A549 (cell line): Measurements from ENCODE around the gene SEMA5A. TPM values are rescaled to one million over a fixed set of nuclear protein-coding genes. Genes with fewer than 3 reads are reported as not detected.

Experiments
- ATAC-seq, 2 experiments: fragments of 200-7000 bp in 1 of 2; fragments of >200 bp in 1 of 2; cut with Nextera tagmentation in 1 of 2; cut with Tn5 transposase in 1 of 2; 3 replicates each; pipeline versions ENCODE4 v1.8.0 to v1.9.1; 2018 to 2020; ENCODE audit warnings: mild to moderate bottlenecking in 1 of 2, moderate library complexity in 1 of 2
- CTCF ChIA-PET: fragments of 300-600 bp; sonication (Branson Sonifier 250); formaldehyde crosslinking; extraction: SDS; loops from one replicate; lab custom pipeline; 2021; ENCODE audit warnings: antibody characterized with exemption, inconsistent platforms; lab: Yijun Ruan, JAX
- POLR2A ChIA-PET: fragments of 350-600 bp; formaldehyde crosslinking; extraction: SDS; loops from one replicate; lab custom pipeline; 2021; ENCODE audit warnings: antibody characterized with exemption, inconsistent platforms; lab: Yijun Ruan, JAX
- DNase-seq, 2 experiments: peaks; one replicate each; pipeline versions ENCODE4 v3.0.0 to v3.0.0-alpha.2; 2011 to 2016; ENCODE audit warnings: low read depth in 1 of 2, low spot score in 1 of 2
- FAIRE-seq: peaks from 2 replicates; lab custom pipeline; 2011; peaks lifted over from hg19 to GRCh38; lab: Jason Lieb, UNC
- H3K27ac ChIP-seq, 2 experiments: fragments of >200 bp; sonication (Bioruptor Twin); formaldehyde crosslinking; 3 replicates each; pipeline ENCODE4 v1.5.1; 2016 to 2017
- H3K4me1 ChIP-seq: fragments of >200 bp; sonication (Bioruptor Twin); formaldehyde crosslinking; 3 replicates; pipeline ENCODE4 v1.6.1; 2016
- H3K4me2 ChIP-seq: fragments of >200 bp; sonication (Bioruptor Twin); formaldehyde crosslinking; 3 replicates; pipeline ENCODE4 v1.6.1; 2016
- H3K4me3 ChIP-seq: fragments of >200 bp; sonication (Bioruptor Twin); formaldehyde crosslinking; 3 replicates; pipeline ENCODE4 v1.5.1; 2016
- H3K9me3 ChIP-seq: fragments of >200 bp; sonication (Bioruptor Twin); formaldehyde crosslinking; 3 replicates; pipeline ENCODE4 v1.6.1; 2016
- BCL3 ChIP-seq: fragments of >200 bp; sonication (Bioruptor Twin); formaldehyde crosslinking; IDR thresholded peaks from 3 replicates; pipeline ENCODE4 v1.6.1; 2016
- BHLHE40 ChIP-seq: IDR thresholded peaks from 2 replicates; pipeline ENCODE4 v1.6.1; 2012; ENCODE audit warnings: low read depth, low read length, inconsistent platforms
- CBX2 ChIP-seq: fragments of 200-600 bp; sonication (generic); IDR thresholded peaks from 2 replicates; pipeline ENCODE4 v1.6.1; 2016; ENCODE audit warnings: low read depth, mild to moderate bottlenecking, borderline replicate concordance
- CBX8 ChIP-seq: fragments of 200-600 bp; sonication (generic); IDR thresholded peaks from 2 replicates; pipeline ENCODE4 v1.6.1; 2016
- CHD2 ChIP-seq: fragments of 150-350 bp; IDR thresholded peaks from 2 replicates; pipeline ENCODE4 v1.6.1; 2014; ENCODE audit warnings: low read length; ENCODE audit not compliant: partially characterized antibody
- CHD4 ChIP-seq: fragments of 200-600 bp; sonication (generic); IDR thresholded peaks from 2 replicates; pipeline ENCODE4 v1.6.1; 2016; ENCODE audit warnings: antibody characterized with exemption, mild to moderate bottlenecking, borderline replicate concordance
- EHMT2 ChIP-seq: fragments of 200-600 bp; sonication (generic); IDR thresholded peaks from 2 replicates; pipeline ENCODE4 v1.6.1; 2016; ENCODE audit warnings: antibody characterized with exemption, low read depth, mild to moderate bottlenecking, moderate library complexity
- FOSL2 ChIP-seq, 2 experiments: fragments of 450-650 bp in 1 of 2; fragments of >200 bp in 1 of 2; sonication (Bioruptor Twin) in 1 of 2; formaldehyde crosslinking; IDR thresholded peaks; 2 replicates each; pipeline versions ENCODE4 v1.5.0 to v1.6.1; 2016 to 2020; ENCODE audit warnings: mild to moderate bottlenecking in 1 of 2, moderate library complexity in 1 of 2
- HDAC2 ChIP-seq: fragments of 200-600 bp; sonication (generic); IDR thresholded peaks from 2 replicates; pipeline ENCODE4 v1.6.1; 2016
- HEYL ChIP-seq: fragments of 250-450 bp; sonication (Bioruptor Pico); IDR thresholded peaks from 2 replicates; pipeline ENCODE4 v1.8.0; 2021; ENCODE audit warnings: mild to moderate bottlenecking, moderate library complexity
- HOXA7 ChIP-seq: fragments of 250-450 bp; sonication (Bioruptor Pico); IDR thresholded peaks from 2 replicates; pipeline ENCODE4 v1.5.0; 2020; ENCODE audit warnings: mild to moderate bottlenecking, moderate library complexity
- HOXB5 ChIP-seq: fragments of 250-450 bp; sonication (Bioruptor Pico); IDR thresholded peaks from 2 replicates; pipeline ENCODE4 v1.5.0; 2020; ENCODE audit warnings: mild to moderate bottlenecking, moderate library complexity
- JUNB ChIP-seq: fragments of >200 bp; sonication (Bioruptor Twin); formaldehyde crosslinking; IDR thresholded peaks from 2 replicates; pipeline ENCODE4 v1.6.1; 2016
- KDM1A ChIP-seq: fragments of 200-600 bp; sonication (generic); IDR thresholded peaks from 2 replicates; pipeline ENCODE4 v1.6.1; 2016; ENCODE audit warnings: low read depth, mild to moderate bottlenecking
- MYC ChIP-seq: IDR thresholded peaks from 2 replicates; pipeline ENCODE4 v1.6.1; 2012; ENCODE audit warnings: mild to moderate bottlenecking, inconsistent platforms, low read length, improper control_type of control experiment, borderline replicate concordance
- NFE2L2 ChIP-seq: fragments of 150-350 bp; conservative IDR thresholded peaks from 2 replicates; pipeline ENCODE4 v1.6.1; 2014; ENCODE audit warnings: low read length
- PBX3 ChIP-seq: IDR thresholded peaks from 2 replicates; pipeline ENCODE4 v1.6.1; 2012
- POLR2A ChIP-seq: IDR thresholded peaks from 2 replicates; pipeline ENCODE4 v1.6.1; 2012; ENCODE audit warnings: mild to moderate bottlenecking, low read length
- POLR2AphosphoS2 ChIP-seq: conservative IDR thresholded peaks from 2 replicates; pipeline ENCODE4 v1.6.1; 2012; ENCODE audit warnings: low read length, improper control_type of control experiment, inconsistent platforms
- RNF2 ChIP-seq: fragments of 200-600 bp; sonication (generic); IDR thresholded peaks from 2 replicates; pipeline ENCODE4 v1.6.1; 2016; ENCODE audit warnings: low read depth, mild to moderate bottlenecking, antibody characterized with exemption, moderate library complexity, borderline replicate concordance
- SMC3 ChIP-seq: fragments of >200 bp; sonication (Bioruptor Twin); formaldehyde crosslinking; IDR thresholded peaks from 3 replicates; pipeline ENCODE4 v1.6.1; 2018; ENCODE audit warnings: inconsistent platforms
- ZSCAN20 ChIP-seq: fragments of 250-450 bp; sonication (Bioruptor Pico); IDR thresholded peaks from 2 replicates; pipeline ENCODE4 v1.8.0; 2022; ENCODE audit warnings: mild to moderate bottlenecking, moderate library complexity
- WGBS: methylation state at CpG from one replicate; pipeline ENCODE4 v1.1.6; 2017; ENCODE audit errors: missing lambda C conversion rate; 5-methylcytosine and 5-hydroxymethylcytosine counted together
- polyA plus RNA-seq, 4 experiments: library from polyadenylated mRNA; depleted of rRNA in 3 of 4; stranded (reverse); fragments of >200 nt; fragmentation: RNase III in 1 of 4; extraction: RNeasy Plus Mini Kit Qiagen cat#74134 plus additional on column Dnase treatment in 1 of 4; gene quantifications; 2 replicates in 3 of 4; 3 replicates in 1 of 4; pipeline ENCODE4 v1.2.3, GENCODE V29; 2011 to 2017
- TF ChIP-seq, protein P1 (sequence below): fragments of 250-450 bp; sonication (Bioruptor Pico); IDR thresholded peaks from 2 replicates; pipeline ENCODE4 v1.5.0; 2020; ENCODE audit warnings: low read depth, mild to moderate bottlenecking, moderate library complexity
- TF ChIP-seq, protein P2 (sequence below): fragments of 150-350 bp; IDR thresholded peaks from 2 replicates; pipeline ENCODE4 v1.6.1; 2014; ENCODE audit warnings: low read depth, mild to moderate bottlenecking, low read length
- TF ChIP-seq, protein P3 (sequence below): fragments of 450-650 bp; IDR thresholded peaks from 2 replicates; pipeline ENCODE4 v1.6.1; 2014; ENCODE audit warnings: antibody characterized with exemption

SEMA5A gene
- polyA plus RNA-seq, 2 of the 4 experiments (the other 2 are of a cell fraction) = not detected

- H3K9me3 ChIP-seq = no peaks in the 10 kb centered on the region
- no peak for ATAC-seq
- ChIA-PET CTCF (interaction anchor here (1.0 kb wide), 1 partner anchor 25 kb away, joined by 4 read pairs; no protein-coding TSS in a partner anchor), POLR2A (no interaction called here)
- WGBS = 23% methylated on average over 4 of the region's 4 CpGs
- no peak overlapping the region for H3K27ac ChIP-seq
- H3K4me3 ChIP-seq = no peak overlapping the region
- no peak for FAIRE-seq
- TF ChIP-seq BCL3 (no peak), POLR2A (no peak)
- no peak for DNase-seq
- H3K4me2 ChIP-seq = no peak overlapping the region
- no peaks in the 10 kb centered on the region for H3K4me1 ChIP-seq
Observed at GRCh38 chr5:9519537-9519936, 26.3 kb downstream of the SEMA5A start.

DNA sequence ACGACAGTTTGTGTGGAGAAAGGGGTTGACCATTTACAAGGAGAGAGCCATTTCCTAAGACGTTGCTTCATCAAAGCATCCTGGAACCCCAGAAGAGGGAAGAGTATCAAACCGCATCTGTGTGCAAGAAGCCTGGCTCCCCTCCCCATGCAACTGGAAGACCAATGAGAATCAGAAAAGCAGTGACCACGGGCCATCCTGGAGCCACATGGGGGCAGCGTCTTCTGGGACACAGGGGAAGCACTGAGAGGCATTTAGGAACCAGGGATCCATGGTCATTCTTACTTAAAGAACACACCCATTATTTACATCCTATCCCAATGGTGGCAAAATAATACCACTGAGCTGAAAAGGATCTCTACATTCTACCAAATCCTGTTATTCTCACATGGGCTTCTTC is 29.3 kb downstream of the SEMA5A start:
- FAIRE-seq (no peak), DNase-seq (no peak), ATAC-seq (no peak)
- H3K4me1 ChIP-seq = no peaks in the 10 kb centered on the region
- no peak overlapping the region for H3K4me3 ChIP-seq
- CTCF ChIA-PET = interaction anchor here (1.0 kb wide), 1 partner anchor 13 kb away, joined by 3 read pairs; no protein-coding TSS in a partner anchor
- no peaks in the 10 kb centered on the region for H3K9me3 ChIP-seq
- no peak overlapping the region for H3K27ac ChIP-seq
- POLR2A ChIA-PET = no interaction called here
- no peak overlapping the region for H3K4me2 ChIP-seq
- 4% methylated on average over 5 of the region's 5 CpGs for WGBS
- no peak for TF ChIP-seq HOXB5
- TF ChIP-seq MYC = no peak
- TF ChIP-seq NFE2L2 = no peak
- no peak for TF ChIP-seq CBX2
- TF ChIP-seq FOSL2 (IDR thresholded peaks at IDR 0.05) = no peak
- TF ChIP-seq FOSL2 (CRISPR knock-in tag; IDR thresholded peaks at IDR 0.05) = no peak
- no peak for TF ChIP-seq BHLHE40
- TF ChIP-seq ZSCAN20 (CRISPR knock-in tag) = no peak
- no peak for TF ChIP-seq KDM1A

GRCh38 chr5:9515436-9515835 is 30.4 kb downstream of the SEMA5A start:
- FAIRE-seq (no peak), ATAC-seq (no peak), DNase-seq (no peak)
- TF ChIP-seq EHMT2 = no peak
- TF ChIP-seq CHD4 = no peak
- TF ChIP-seq, protein P1, sequence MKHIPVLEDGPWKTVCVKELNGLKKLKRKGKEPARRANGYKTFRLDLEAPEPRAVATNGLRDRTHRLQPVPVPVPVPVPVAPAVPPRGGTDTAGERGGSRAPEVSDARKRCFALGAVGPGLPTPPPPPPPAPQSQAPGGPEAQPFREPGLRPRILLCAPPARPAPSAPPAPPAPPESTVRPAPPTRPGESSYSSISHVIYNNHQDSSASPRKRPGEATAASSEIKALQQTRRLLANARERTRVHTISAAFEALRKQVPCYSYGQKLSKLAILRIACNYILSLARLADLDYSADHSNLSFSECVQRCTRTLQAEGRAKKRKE = no peak
- no peaks in the 10 kb centered on the region for H3K9me3 ChIP-seq
- CTCF ChIA-PET = interaction anchor here (1.2 kb wide), 1 partner anchor 13 kb away, joined by 3 read pairs; no protein-coding TSS in a partner anchor
- no peaks in the 10 kb centered on the region for H3K4me1 ChIP-seq
- WGBS = 2% methylated on average over 3 of the region's 3 CpGs
- H3K4me3 ChIP-seq = no peak overlapping the region
- H3K4me2 ChIP-seq = no peak overlapping the region
- H3K27ac ChIP-seq = no peak overlapping the region
- POLR2A ChIA-PET = no interaction called here

GRCh38 chr5:9514968-9515367 is 30.9 kb downstream of the SEMA5A start:
- H3K9me3 ChIP-seq = no peaks in the 10 kb centered on the region
- CTCF ChIA-PET = interaction anchor here (1.2 kb wide), 1 partner anchor 12 kb away, joined by 3 read pairs; no protein-coding TSS in a partner anchor
- 1% methylated on average over 2 of the region's 2 CpGs for WGBS
- H3K27ac ChIP-seq = no peak overlapping the region
- no peak for DNase-seq
- POLR2A ChIA-PET = no interaction called here
- no peak overlapping the region for H3K4me2 ChIP-seq
- ATAC-seq = no peak
- no peak overlapping the region for H3K4me3 ChIP-seq
- H3K4me1 ChIP-seq = no peaks in the 10 kb centered on the region
- no peak for FAIRE-seq
- TF ChIP-seq PBX3 (no peak), POLR2AphosphoS2 (no peak), HDAC2 (no peak), SMC3 (no peak), JUNB (no peak), HOXA7 (CRISPR knock-in tag) (no peak), HOXB5 (no peak), HEYL (CRISPR knock-in tag) (no peak), CBX8 (no peak), RNF2 (no peak), CHD2 (no peak), BCL3 (no peak)
- TF ChIP-seq, protein P2, sequence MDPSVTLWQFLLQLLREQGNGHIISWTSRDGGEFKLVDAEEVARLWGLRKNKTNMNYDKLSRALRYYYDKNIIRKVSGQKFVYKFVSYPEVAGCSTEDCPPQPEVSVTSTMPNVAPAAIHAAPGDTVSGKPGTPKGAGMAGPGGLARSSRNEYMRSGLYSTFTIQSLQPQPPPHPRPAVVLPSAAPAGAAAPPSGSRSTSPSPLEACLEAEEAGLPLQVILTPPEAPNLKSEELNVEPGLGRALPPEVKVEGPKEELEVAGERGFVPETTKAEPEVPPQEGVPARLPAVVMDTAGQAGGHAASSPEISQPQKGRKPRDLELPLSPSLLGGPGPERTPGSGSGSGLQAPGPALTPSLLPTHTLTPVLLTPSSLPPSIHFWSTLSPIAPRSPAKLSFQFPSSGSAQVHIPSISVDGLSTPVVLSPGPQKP = no peak
- TF ChIP-seq, protein P1 = no peak
- TF ChIP-seq, protein P3, sequence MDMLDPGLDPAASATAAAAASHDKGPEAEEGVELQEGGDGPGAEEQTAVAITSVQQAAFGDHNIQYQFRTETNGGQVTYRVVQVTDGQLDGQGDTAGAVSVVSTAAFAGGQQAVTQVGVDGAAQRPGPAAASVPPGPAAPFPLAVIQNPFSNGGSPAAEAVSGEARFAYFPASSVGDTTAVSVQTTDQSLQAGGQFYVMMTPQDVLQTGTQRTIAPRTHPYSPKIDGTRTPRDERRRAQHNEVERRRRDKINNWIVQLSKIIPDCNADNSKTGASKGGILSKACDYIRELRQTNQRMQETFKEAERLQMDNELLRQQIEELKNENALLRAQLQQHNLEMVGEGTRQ = no peak
